Esophagus squamous epithelium (tissue), 5 donors: ENCODE measurements around the gene OR4E1. TPM values are rescaled to one million over a fixed set of nuclear protein-coding genes. Genes with fewer than 3 reads are reported as not detected.

Experiments used
- DNase-seq: peaks from one replicate; lab custom pipeline; 2025; lab: John Stamatoyannopoulos, UW
- H3K27ac ChIP-seq, 4 donors: fragments of 200-600 bp; sonication (generic); one replicate each; pipeline ENCODE4 v1.5.1; 2016 to 2019; ENCODE audit warnings: mild to moderate bottlenecking in 1 of 4
- H3K27me3 ChIP-seq, 4 donors: fragments of 200-600 bp; sonication (generic); 1 replicate in 3 of 4; 2 replicates in 1 of 4; pipeline versions ENCODE4 v1.5.1 to v1.6.0; 2017 to 2021; ENCODE audit warnings: antibody characterized with exemption in 1 of 4
- H3K36me3 ChIP-seq, 3 donors: fragments of 200-600 bp; sonication (generic); one replicate each; pipeline ENCODE4 v1.5.1; 2016 to 2019
- H3K4me1 ChIP-seq, 3 donors: fragments of 200-600 bp; sonication (generic); one replicate each; pipeline ENCODE4 v1.5.1; 2017 to 2019
- H3K4me3 ChIP-seq, 4 donors: fragments of 200-600 bp; sonication (generic); 1 replicate in 3 of 4; 2 replicates in 1 of 4; pipeline ENCODE4 v1.5.1; 2016 to 2019; ENCODE audit warnings: mild to moderate bottlenecking in 2 of 4, moderate library complexity in 1 of 4
- H3K9me3 ChIP-seq, 3 donors: fragments of 200-600 bp; sonication (generic); one replicate each; pipeline ENCODE4 v1.5.1; 2016 to 2019
- POLR2A ChIP-seq, 4 donors: fragments of 450-650 bp; IDR thresholded peaks; one replicate each; pipeline ENCODE4 v1.6.1; 2017; ENCODE audit warnings: antibody characterized with exemption in 4 of 4, mild to moderate bottlenecking in 4 of 4, moderate library complexity in 3 of 4
- WGBS, 2 donors: methylation state at CpG; one replicate each; pipeline ENCODE4 v1.1.5; 2018; 5-methylcytosine and 5-hydroxymethylcytosine counted together
- intact Hi-C: fragments of 100-400 bp; cut with DNase I; formaldehyde crosslinking; loops from one replicate; pipeline ENCODE4 v1.15.0; 2022
- total RNA-seq, 4 donors: library from RNA; depleted of rRNA; stranded (reverse); fragments of >200 nt; gene quantifications; one replicate each; pipeline ENCODE4 v1.1.0, GENCODE V29; 2016
- TF ChIP-seq, protein P1 (sequence below), 6 experiments: fragments of 450-650 bp in 4 of 6; fragments of 200-600 bp in 2 of 6; sonication (generic) in 2 of 6; IDR thresholded peaks; one replicate each; pipeline ENCODE4 v1.5.1; 2016 to 2019; ENCODE audit warnings: antibody characterized with exemption in 6 of 6, mild to moderate bottlenecking in 4 of 6, moderate library complexity in 4 of 6
- donor health status: DM: yes; HTN: yes; CAD: no.

Gene OR4E1
- total RNA-seq, 4 donors from 2014 or later, result not detected

DNA sequence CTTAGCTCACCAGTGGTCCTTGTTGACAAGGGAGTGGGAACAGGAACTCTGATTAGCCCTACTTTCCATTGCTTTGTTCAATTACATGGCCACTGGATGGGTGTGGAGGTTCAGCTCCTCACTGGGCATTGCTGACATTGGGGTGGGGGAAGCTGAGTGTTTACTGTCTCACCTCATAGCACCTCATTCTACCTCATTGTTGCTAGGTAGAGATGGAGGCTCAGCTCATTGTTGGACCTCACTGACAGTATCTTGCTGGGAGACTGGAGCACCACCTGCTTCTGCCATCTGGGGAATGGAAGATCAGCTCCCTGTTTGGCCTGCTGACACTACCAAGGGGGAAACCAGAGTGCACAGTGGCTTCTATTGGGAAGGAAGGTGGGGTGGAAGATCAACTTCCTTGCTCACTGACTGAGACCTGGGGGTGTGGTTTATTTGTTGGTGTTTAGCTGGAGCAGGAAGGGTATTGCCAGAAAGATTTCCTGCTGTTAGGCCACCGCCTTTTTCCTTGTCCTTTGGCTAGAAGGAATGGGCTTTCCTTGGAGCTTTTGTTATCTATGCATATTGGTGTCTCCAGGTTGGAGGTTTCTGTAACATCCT, 21.3 kb downstream of the OR4E1 start:
- no peaks in the 10 kb centered on the region for H3K27me3 ChIP-seq
- TF ChIP-seq, protein P1, sequence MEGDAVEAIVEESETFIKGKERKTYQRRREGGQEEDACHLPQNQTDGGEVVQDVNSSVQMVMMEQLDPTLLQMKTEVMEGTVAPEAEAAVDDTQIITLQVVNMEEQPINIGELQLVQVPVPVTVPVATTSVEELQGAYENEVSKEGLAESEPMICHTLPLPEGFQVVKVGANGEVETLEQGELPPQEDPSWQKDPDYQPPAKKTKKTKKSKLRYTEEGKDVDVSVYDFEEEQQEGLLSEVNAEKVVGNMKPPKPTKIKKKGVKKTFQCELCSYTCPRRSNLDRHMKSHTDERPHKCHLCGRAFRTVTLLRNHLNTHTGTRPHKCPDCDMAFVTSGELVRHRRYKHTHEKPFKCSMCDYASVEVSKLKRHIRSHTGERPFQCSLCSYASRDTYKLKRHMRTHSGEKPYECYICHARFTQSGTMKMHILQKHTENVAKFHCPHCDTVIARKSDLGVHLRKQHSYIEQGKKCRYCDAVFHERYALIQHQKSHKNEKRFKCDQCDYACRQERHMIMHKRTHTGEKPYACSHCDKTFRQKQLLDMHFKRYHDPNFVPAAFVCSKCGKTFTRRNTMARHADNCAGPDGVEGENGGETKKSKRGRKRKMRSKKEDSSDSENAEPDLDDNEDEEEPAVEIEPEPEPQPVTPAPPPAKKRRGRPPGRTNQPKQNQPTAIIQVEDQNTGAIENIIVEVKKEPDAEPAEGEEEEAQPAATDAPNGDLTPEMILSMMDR (IDR thresholded peaks at IDR 0.05), result no peak
- TF ChIP-seq POLR2A (IDR thresholded peaks at IDR 0.05), result no peak
- H3K4me3 ChIP-seq, result no peak overlapping the region
- no peaks in the 10 kb centered on the region for H3K4me1 ChIP-seq
- no peaks in the 10 kb centered on the region for H3K36me3 ChIP-seq
- H3K27ac ChIP-seq, result no peak overlapping the region
- WGBS, 2 donors, result 46 to 57% methylated on average over 1 of the region's 1 CpG
- no peak for DNase-seq
- intact Hi-C loops, result no loop called here
- no peaks in the 10 kb centered on the region for H3K9me3 ChIP-seq

DNA sequence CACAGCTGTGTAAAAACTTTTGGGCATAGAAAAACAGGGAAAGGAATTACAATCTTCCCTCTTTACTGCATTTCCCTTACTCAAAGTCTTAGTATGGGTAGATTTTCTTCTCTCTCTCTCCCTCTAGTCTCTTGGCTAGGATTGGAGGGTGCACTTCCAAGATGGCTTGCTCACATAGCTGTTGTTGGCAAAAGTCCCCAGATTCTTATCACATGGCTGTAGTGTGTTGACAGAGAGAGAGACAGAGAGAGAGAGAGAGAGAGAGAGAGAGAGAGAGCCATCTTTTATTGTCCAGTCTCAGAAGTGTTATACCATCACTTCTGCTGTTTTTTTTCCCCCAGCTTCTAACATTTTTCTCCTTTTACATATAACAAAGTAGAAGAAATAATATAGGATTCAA, 26.2 kb downstream of the OR4E1 start:
- TF ChIP-seq, protein P1 (IDR thresholded peaks at IDR 0.05), result no peak
- no peak for TF ChIP-seq POLR2A (IDR thresholded peaks at IDR 0.05)

DNA sequence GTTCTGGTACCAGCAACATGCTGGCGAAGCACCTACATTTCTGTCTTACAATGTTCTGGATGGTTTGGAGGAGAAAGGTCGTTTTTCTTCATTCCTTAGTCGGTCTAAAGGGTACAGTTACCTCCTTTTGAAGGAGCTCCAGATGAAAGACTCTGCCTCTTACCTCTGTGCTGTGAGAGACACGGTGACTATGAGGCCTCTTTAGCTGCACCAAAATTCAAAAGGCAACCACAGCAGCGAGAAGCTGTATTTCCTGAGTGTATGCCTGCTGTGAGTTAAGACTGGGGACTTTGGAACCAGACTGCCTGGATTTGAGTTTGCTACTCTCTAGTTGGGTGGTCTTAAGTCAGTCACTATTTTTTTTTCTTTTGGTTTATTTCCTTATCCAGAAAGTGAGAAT, 30.2 kb downstream of the OR4E1 start:
- no peak for DNase-seq
- TF ChIP-seq, protein P1 (IDR thresholded peaks at IDR 0.05), result no peak
- no peak for TF ChIP-seq POLR2A (IDR thresholded peaks at IDR 0.05)
- intact Hi-C loops, result no loop called here
- H3K36me3 ChIP-seq, result no peaks in the 10 kb centered on the region
- H3K27ac ChIP-seq, result no peak overlapping the region
- WGBS, 2 donors, result 44 to 57% methylated on average over 5 of the region's 5 CpGs
- H3K4me1 ChIP-seq, result no peaks in the 10 kb centered on the region
- no peaks in the 10 kb centered on the region for H3K9me3 ChIP-seq
- H3K27me3 ChIP-seq, result no peaks in the 10 kb centered on the region
- H3K4me3 ChIP-seq, result no peak overlapping the region

More for the DNA sequence above, 26.2 kb downstream of the OR4E1 start:
- intact Hi-C loops, result no loop called here
- DNase-seq, result no peak
- no peaks in the 10 kb centered on the region for H3K27me3 ChIP-seq
- no peaks in the 10 kb centered on the region for H3K9me3 ChIP-seq
- H3K4me3 ChIP-seq, result no peak overlapping the region
- no peaks in the 10 kb centered on the region for H3K36me3 ChIP-seq
- H3K27ac ChIP-seq, result no peak overlapping the region
- no peaks in the 10 kb centered on the region for H3K4me1 ChIP-seq

DNA sequence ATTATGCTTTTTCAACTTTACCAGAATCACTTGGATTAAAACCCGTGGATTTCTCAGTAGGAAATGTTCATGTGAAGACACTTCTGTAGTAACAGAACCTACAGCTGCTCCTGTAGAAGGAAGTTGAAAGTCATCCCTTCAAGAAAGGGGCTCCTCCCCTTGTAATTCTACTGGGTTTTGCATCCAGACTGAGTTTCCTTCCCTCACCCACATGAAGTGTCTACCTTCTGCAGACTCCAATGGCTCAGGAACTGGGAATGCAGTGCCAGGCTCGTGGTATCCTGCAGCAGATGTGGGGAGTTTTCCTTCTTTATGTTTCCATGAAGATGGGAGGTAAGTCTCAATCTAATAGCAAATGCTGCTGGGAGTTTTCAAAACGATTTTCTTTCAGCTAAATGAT, 30.9 kb downstream of the OR4E1 start:
- TF ChIP-seq, protein P1 (IDR thresholded peaks at IDR 0.05), result no peak
- no peak for TF ChIP-seq POLR2A (IDR thresholded peaks at IDR 0.05)
- intact Hi-C loops, result no loop called here
- DNase-seq, result no peak
- no peaks in the 10 kb centered on the region for H3K9me3 ChIP-seq
- H3K36me3 ChIP-seq, result no peaks in the 10 kb centered on the region
- 31 to 43% methylated on average over 3 of the region's 3 CpGs for WGBS, 2 donors
- no peak overlapping the region for H3K4me3 ChIP-seq
- H3K27ac ChIP-seq, result no peak overlapping the region
- no peaks in the 10 kb centered on the region for H3K4me1 ChIP-seq
- no peaks in the 10 kb centered on the region for H3K27me3 ChIP-seq

DNA sequence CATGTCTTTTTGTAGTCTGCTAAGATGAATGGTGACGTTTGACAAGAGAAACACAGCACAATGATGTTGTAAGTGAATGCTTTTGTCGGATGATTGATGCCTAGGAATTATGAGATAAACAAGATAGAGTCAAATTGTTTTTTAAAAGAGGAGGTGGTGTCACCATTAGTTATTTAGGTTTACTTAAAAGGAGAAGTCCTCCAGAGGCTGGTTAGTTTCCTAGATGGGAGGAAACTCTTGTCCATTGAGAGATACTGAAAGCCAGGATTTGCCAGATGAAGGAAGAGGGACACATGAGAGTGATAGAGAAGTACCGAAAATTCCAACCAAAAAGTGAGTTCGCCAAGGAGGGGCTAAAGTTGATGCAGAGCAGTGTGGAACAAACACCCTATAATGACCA, 38.8 kb downstream of the OR4E1 start, which contains the start of gene OR10G2:
Gene OR10G2 (minus strand): TSS at position 101 of the 400 bp plus-strand sequence. CDS start 98 bp downstream, at position 3.
- no peak for TF ChIP-seq POLR2A (IDR thresholded peaks at IDR 0.05)
- TF ChIP-seq, protein P1 (IDR thresholded peaks at IDR 0.05), result no peak
- no peak for DNase-seq
- H3K4me1 ChIP-seq, result peaks cover 0 to 10% (median 0%) of the 10 kb centered on the region in 3 donors
- WGBS, 2 donors, result 64 to 69% methylated on average over 4 of the region's 4 CpGs
- no peaks in the 10 kb centered on the region for H3K9me3 ChIP-seq
- H3K27me3 ChIP-seq, result no peaks in the 10 kb centered on the region
- H3K27ac ChIP-seq, result no peak within 1 kb of the TSS
- H3K36me3 ChIP-seq, result no peaks in the 10 kb centered on the region
- no peak within 1 kb of the TSS for H3K4me3 ChIP-seq
- intact Hi-C loops, result no loop called here
